Stimulated activated CD8-positive, alpha-beta memory T cell treated with anti-CD3 and anti-CD28 coated beads, Interleukin-7, amount 100 ng/mL, for 4 hours (primary cell): ENCODE data around the gene BICDL2.
"Not testable (repeated sequence)": the region's sequence is repeated elsewhere in the genome, so short reads cannot be mapped to it uniquely, and the experiment has no call there.

Source experiments
- DNase-seq, 2 donors: peaks; one replicate each; pipeline ENCODE4 v3.0.0-alpha.2; 2020; ENCODE audit warnings: low read depth in 2 of 2

Gene BICDL2

DNA sequence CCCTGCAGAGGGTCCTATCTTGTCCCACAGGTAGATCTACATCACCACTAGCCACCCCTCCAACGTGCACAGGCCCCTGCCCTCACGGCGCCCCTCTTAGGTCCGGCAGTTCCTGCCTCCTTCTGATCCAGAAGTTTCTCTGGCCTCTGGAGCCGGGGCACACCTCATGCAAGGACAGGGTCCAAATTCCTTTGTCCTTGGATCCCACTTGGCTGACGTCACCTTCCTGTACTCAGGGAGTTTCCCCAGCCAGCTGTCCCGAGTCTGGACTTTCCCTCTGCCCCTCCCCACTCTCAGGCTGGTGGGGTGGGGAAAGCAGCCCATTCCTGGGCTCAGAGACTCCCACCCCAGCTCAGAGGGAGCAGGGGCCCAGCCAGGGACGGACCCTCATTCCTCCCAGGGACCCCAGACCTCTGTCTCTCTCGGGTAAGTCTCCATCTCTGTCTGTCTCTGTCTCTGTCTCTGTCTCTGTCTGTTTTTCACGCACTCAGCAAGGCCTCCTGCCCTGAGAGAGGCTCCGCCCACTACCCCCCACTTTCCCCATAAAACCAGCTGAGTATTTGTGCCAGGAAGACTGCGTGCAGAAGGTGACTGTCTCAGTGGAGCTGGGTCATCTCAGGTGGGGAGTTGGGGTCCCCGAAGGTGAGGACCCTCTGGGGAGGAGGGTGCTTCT lies 28.5 kb upstream of the BICDL2 start, which contains the start of gene IL32:
IL32 (plus strand) TSS at position 572 of the 673 bp plus-strand sequence. CDS start 172 bp downstream, outside the sequence.
- DNase-seq = peak; percentile 64 to 65

DNA sequence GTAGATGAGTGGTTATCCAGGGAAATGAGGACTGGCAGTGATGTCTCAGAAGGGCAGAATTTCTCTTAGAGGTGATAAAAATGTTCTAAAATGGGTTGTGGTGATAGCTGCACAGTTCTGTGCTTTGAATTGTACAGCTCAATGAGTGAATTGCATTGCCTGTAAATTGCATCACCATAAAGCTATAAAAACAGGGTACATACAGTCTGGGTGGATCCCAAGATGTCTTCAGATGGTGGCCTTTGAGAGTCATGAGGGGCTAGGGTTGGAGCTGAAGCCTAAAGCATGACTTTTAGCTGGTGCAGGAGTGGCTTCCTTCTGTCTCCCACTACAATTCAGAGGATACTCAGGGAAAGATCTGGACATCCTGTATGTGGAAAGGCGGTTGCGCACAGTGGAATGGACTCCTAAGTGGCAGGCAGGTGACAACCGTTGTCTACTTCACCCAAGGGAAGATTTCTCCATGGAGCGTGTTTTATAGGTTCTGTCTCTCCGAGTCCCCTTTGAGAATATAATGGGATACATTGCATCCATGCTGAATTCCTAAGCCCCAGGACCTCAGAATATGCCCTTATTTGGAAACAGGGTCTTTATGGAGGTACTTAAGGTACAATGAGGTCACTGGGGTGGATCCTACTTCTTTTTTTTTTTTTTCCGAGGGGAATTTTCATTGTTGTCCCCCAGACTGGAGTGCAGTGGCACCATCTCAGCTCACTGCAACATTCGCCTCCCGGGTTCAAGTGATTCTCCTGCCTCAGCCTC lies 27.1 kb upstream of the BICDL2 start:
- DNase-seq = no peak

DNA sequence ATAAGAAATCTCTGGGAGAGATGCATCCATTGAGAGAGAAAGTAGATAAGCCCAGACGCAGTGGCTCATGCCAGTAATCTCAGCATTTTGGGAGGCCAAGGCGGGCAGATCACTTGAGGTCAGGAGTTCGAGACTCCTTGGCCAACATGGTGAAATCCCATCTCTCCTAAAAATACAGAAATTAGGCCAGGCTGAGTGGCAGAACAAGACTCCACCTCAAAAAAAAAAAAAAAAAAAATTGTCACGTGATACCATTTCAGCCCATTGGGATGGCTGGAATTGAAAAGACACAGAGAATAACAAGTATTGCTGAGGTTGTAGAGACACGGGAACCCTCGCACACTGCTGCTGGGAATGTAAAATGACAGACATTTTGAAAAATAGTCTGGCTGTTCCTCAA lies 25.8 kb upstream of the BICDL2 start:
- DNase-seq = no peak

DNA sequence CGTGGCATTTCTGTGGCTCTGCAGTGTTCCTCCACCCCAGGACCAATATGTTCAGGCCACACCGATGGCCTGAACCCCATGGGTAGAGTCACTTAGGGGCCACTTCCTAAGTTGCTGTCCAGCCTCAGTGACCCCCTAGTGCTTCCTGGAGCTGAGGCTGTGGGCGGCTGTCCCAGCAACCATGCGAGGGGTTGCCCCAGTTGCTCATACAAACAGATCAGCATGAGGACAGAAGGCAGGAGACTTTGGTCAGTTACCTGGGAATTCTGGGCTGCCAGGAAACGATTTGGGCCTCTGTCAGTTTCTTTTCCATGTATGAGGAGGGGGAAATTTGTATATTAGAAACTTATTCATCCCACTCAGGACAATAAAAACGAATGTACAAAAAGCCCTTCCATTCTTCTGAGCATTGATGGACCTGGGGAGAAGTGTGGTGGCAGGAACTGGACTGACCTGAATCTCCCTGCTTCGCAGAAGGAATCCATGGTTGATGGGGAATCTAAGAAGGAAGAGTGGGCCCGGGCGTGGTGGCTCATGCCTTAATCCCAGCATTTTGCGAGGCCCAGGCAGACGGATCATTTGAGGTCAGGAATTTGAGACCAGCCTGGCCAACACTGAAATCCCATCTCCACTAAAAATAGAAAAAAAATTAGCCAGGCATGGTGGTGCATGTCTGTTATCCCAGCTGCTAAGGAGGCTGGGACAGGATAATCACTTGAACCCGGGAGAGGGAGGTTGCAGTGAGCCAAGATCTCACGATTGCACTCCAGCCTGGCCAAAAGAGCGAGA lies 23.8 kb upstream of the BICDL2 start:
- no peak for DNase-seq

DNA sequence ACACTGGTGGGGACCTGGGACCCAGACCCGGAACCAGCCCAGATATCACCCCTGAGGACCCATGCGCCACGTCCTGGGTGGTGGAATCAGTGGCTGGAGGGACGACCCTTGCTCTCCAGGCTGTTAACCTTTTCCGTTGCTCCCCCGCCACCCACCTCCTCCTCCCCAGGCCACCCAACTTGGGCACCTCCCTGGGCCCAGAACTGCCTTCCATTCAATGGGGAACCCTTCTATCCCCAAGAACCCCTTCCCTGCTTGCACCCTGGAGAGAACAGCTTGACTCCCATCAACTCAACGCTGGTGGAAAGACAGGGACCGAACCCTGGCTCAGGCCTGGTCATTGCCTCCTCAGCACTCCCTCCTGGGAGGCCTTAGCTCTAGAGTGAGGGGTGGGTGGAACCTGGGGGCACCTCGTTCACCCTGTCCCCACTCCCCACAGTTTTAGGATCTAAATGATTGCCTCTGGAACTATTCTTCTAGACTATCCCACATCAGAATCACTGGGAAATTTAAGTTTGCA lies 23.0 kb upstream of the BICDL2 start:
- DNase-seq = no peak

DNA sequence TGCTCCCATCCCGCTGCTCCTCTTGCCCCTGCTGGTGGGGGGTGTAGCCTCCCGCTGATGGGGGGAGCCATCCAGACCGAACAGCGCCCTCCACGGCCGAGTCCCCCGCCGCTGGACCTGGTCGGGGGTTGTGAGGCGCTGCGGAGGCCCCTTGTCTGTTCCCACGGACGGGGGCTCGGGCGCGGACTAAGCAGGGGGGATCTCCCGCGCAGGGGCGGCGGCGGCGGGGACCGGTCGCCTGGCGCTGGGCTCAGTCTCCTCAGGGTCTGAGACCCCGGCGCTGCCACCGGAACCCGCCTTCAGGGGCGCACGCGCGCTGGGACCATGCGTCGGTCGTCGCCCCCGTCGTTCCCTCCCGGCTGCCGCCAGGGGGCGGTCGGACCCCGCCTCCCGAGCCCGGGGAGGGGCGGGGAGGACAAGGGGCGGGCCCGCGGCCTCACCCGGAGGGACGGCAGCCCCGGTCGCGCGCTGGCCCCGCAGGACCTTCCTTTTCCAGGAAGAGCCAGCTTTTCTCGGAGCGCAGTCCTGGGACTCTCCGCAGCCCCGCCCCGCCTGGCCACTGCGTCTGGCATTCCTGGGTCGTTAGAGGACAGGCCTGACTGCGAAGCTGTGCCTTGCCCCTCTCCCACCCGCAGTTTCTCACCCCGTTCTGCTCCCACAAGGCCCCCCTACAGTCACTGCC lies 22.4 kb upstream of the BICDL2 start:
- DNase-seq = peak; percentile 64 to 81

DNA sequence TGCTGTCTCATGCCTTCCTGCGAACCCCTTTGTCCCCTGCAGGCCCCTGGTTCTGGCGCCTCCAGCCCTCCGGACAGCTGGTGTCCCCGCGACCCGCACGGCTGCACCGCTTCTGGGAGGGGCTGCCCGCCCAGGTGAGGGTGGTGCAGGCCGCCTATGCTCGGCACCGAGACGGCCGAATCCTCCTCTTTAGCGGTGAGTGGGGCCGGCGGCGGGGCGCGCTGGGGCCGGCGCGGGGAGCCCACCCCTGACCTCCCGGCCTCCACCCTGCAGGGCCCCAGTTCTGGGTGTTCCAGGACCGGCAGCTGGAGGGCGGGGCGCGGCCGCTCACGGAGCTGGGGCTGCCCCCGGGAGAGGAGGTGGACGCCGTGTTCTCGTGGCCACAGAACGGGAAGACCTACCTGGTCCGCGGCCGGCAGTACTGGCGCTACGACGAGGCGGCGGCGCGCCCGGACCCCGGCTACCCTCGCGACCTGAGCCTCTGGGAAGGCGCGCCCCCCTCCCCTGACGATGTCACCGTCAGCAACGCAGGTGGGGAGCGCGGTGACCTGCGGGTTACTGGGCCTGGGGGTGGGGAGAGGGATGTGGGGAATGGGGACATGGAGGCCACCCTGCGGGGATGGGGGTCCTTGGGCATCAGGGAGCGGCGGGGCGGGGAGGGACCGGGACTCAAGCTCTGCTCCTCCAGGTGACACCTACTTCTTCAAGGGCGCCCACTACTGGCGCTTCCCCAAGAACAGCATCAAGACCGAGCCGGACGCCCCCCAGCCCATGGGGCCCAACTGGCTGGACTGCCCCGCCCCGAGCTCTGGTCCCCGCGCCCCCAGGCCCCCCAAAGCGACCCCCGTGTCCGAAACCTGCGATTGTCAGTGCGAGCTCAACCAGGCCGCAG lies 21.6 kb upstream of the BICDL2 start:
- DNase-seq = no peak

DNA sequence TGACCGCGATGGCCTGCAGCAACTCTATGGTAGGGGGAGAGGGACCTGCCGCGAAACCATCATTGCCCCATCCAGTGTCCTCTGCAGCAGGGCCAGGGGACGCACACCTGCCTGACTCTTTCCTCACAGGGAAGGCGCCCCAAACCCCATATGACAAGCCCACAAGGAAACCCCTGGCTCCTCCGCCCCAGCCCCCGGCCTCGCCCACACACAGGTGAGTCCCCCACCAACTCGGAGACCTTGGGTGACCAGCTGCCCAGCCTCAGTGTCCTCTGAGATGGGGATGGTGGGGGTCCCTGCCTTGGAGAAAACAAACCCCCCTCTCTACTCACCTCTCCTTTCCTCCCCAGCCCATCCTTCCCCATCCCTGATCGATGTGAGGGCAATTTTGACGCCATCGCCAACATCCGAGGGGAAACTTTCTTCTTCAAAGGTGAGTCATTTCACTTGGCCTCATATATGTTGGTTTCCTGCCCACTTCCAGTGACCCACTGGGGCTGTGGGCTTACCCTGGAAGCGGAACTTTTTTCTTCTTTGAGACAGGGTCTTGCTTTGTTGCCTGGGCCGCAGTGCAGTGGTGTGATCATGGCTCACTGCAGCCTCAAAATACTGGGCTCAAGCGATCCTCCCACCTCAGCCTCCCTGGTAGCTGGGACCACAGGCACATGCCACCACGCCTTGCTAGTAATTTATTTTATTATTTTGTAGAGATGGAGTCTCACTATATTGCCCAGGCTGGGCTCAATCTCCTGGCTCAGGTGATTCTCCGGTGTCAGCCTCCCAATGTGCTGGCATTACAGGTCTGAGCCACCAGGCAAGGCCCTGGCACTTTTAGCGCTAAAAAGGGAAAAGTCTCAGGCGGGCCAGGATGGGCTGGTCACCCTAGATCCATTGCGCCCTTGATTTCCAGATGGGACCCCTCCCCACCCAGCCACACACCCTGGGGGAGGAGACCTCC lies 20.7 kb upstream of the BICDL2 start:
- DNase-seq = no peak

DNA sequence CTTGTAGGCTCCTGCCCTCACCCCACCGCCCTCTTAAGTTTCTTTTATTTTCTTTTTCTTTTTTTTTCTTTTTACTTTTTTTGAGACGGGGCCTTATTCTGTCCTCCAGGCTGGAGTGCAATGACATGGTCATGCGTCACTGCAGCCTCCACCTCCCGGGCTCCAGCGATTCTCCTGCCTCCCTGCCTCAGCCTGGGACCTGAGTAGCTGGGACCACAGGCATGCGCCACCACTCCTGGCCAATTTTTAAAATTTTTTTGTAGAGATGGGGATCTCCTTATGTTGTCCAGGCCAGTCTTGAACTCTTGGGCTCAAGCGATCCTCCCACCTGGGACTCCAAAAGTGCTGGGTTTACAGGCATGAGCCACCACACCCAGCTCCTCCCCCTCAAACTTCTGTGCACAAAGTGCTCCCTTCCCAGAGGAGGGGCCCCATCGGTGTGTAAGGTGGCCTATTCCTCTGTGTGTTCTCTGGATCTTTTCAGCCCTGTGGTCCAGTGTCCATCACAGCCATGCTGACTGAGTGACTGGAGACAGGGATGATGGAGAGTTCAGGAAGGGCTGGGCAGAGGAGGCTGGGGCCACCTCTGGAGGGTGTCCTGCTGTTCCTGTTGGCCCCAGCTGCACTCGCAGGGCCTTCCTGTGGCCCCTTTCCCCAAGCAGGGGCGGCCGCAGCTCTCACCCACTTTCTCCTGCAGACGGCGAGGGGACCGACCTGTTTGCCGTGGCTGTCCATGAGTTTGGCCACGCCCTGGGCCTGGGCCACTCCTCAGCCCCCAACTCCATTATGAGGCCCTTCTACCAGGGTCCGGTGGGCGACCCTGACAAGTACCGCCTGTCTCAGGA lies 19.8 kb upstream of the BICDL2 start:
- no peak for DNase-seq

DNA sequence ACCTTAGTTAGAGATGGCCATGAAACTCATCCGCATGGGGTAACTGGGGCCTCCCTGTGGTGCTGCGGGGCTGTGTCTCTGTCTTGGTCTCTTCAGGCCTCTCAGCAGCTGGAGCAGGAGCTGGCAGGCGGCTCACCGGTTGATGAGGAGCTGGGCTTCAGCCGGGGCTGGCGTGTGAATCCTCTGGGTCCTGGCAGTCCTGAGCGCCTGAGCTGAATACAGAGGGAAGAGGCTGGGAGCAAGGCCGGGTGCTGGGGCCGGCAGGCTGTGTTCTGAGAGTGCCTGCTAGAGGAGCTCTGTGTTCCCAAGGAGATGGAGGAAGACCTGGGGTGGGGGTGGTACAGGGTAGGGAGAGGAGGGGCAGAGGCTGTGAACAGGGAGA lies 19.0 kb upstream of the BICDL2 start:
- DNase-seq = not testable (repeated sequence)

DNA sequence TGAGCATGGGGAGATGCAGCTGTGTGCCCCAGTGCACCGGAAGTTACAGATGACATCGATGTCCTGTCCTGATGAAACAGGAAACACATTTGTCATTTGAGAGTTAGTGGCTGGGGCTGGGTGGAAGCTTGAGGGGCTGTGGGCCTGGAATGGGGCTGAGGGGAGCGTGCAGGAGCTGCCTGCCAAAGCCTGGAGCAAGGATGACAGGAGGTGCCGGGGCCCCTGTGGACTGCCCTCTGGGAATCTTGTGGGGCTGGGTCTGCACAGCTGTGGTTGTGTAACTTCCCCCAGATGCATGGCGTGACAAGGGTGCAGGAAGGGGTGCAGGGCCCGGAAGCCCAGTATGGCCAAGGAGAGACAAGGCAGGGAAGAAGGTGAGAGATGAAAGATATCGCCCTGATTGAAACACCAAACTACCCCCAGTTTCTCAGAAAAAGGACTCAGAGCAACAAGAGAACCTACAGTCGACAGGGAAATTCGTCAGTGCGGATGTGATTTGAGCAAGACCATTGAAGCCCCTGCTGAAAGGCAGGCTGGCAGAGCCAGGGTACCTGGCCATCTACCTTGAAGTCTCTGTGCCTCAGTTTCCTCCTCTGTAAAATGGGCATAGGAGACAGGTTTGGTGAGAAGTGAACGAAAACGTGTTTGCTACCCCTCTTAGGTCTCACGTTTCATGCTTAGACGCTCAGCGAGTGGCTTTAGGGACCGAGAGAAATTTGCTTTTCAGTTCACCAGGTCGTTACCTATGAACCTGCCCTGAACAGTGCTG lies 18.4 kb upstream of the BICDL2 start:
- no peak for DNase-seq

DNA sequence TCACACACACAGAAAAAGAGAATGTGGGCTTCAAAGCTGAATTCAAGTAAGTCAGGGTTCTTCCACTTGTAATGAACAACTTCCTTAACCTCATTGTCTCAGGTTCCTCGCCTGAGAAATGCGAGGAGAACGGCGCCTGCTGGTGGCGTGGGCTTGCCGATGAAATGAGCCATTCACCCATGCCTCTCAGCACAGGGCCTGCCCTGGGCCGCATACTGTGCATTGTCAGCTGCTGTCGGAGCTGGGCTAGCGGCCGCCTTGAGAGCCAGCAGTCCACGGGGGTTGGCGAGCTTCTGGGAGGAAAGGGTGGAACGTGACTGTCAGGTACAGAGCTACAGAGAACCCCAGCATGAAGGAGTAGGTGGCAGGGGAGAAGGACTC lies 16.6 kb upstream of the BICDL2 start:
- DNase-seq = not testable (repeated sequence)

DNA sequence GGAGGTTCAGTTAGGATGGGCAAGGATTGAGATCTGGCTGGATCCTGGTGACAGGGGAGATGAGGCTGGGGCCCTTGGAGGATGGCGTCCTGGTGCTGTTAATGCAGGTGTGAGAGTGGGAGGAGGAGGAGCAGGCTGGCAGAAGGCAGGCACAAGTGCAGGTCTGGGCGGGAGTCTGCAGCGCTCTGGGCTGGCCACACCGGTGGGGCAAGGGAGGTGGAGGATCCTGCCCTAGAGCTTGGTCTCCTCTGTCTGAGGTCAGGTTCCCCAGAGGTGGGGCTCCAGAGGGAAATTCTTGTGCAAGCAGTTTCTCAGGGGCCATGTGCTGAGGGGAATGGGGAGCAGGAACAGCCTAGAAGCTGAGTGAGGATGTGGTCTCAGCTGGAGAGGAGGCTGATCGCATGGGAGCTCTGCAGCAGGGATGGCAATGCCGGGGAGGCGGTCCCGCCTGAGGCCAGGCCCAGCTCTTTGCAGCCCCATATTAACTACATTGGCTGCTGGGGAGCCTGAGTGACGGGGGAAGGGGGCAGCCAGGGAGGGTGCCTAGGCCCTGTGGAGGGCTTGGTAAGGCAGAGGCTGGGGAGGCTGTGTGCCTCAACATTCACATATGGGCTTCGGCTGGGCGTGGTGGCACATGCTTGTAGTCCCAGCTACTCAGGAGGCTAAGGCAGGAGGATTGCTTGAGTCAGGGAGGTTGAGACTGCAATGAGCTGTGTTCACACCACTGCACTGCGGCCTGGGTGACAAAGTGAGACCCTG lies 16.0 kb upstream of the BICDL2 start:
- DNase-seq = not testable (repeated sequence)

DNA sequence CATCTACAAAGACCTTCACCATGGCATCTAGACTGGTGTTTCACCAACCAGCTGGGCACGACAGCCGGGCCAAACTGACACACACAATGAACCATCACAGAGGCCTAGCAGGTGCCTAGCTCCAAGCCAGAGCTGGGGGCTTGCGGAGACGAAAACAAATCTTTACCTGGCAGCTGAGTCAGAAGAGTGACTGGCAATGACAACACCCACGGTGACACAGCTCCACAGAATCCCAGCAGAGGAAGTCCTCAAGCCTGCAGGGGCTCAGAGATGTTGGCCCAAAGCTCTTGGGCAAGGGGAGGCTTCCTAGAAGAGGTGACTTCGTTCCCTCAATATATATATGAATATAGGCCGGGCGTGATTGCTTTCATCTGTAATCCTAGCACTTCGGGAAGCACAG lies 14.8 kb upstream of the BICDL2 start:
- DNase-seq = no peak

DNA sequence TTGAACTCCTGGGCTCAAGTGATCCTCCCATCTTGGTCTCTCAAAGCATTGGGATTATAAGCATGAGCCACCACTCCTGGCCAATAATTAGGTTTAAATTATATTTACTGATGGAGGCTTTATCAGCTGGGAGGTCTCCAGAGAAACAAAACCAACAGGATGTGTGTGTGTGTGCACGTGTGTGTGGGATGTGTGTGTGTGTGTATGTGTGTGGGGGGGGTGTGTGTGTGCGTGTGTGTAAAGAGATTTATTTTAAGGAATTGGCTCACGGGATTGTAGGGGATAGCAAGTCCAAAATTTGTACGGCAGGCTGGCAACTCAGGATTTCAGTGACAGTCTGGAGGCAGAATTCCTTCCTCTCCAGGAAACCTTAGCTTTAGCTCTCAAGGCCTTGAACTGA lies 14.3 kb upstream of the BICDL2 start:
- no peak for DNase-seq

DNA sequence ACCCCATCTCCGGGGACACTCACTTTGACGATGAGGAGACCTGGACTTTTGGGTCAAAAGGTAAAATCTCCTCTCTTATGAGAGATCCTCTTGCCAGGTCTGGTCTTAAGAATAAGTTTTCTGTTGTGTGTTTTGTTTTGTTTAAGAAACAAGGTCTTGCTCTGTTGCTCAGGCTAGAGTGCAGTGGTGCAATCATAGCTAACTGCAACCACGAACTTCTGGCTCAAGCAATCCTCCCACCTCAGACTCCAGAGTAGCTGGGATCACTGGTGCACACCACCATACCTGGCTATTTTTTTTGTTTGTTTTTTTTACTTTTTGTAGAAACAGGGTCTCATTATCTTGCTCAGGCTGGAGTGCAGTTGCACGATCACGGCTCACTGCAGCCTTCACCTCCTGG lies 13.7 kb upstream of the BICDL2 start:
- no peak for DNase-seq

DNA sequence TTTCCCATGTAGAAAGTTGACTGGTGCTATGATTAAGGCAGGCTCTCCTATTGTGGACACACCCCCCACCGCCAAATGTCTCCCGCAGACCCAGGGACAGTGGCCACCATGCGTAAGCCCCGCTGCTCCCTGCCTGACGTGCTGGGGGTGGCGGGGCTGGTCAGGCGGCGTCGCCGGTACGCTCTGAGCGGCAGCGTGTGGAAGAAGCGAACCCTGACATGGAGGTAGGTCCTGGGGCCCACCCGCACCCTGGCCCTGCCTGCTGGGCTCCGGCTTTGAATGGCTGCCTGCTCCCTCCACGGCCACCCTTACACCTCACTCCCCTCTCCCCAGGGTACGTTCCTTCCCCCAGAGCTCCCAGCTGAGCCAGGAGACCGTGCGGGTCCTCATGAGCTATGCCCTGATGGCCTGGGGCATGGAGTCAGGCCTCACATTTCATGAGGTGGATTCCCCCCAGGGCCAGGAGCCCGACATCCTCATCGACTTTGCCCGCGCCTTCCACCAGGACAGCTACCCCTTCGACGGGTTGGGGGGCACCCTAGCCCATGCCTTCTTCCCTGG lies 13.3 kb upstream of the BICDL2 start:
- no peak for DNase-seq
